SK-N-SH (cell line): ENCODE results near the gene AUP1. TPM values are rescaled to one million over a fixed set of nuclear protein-coding genes. Genes with fewer than 3 reads are reported as not detected.
A peak's percentile ranks its signal among the peaks of the same experiment; 100 is the strongest.

Experiments
- CTCF ChIA-PET: fragments of 300-600, 350-600 bp; formaldehyde crosslinking; extraction: SDS; loops from one replicate; lab custom pipeline; 2021; lab: Yijun Ruan, JAX
- POLR2A ChIA-PET: fragments of 350-600 bp; sonication (Branson Sonifier 250); formaldehyde crosslinking; extraction: SDS; loops from one replicate; lab custom pipeline; 2020; ENCODE audit warnings: antibody characterized with exemption, inconsistent platforms; lab: Yijun Ruan, JAX
- DNase-seq: peaks from one replicate; pipeline ENCODE4 v3.0.0; 2012
- H2AFZ ChIP-seq: fragments of 200-600 bp; sonication (generic); 2 replicates; pipeline ENCODE4 v1.8.1; 2016; ENCODE audit warnings: antibody characterized with exemption, mild to moderate bottlenecking, low read depth
- H3F3A ChIP-seq: fragments of 200-600 bp; sonication (generic); replicated peaks from 2 replicates; pipeline ENCODE3; 2016; ENCODE audit warnings: antibody characterized with exemption, mild to moderate bottlenecking; ENCODE audit not compliant: insufficient read depth
- H3K27ac ChIP-seq, 2 experiments: fragments of 200-500 bp in 1 of 2; fragments of 200-600 bp in 1 of 2; sonication (Bioruptor generic) in 1 of 2; sonication (generic), shearing (Covaris generic) in 1 of 2; 2 replicates each; pipeline versions ENCODE4 v1.5.1 to v1.6.1; 2014 to 2016; ENCODE audit warnings: low read depth in 2 of 2, inconsistent platforms in 1 of 2, low read length in 1 of 2, mild to moderate bottlenecking in 1 of 2, mixed read lengths in 1 of 2
- H3K27me3 ChIP-seq: fragments of 200-600 bp; sonication (generic), shearing (Covaris generic); 2 replicates; pipeline ENCODE4 v1.6.1; 2016; ENCODE audit warnings: mixed run types; ENCODE audit not compliant: insufficient read depth
- H3K36me3 ChIP-seq, 2 experiments: fragments of 200-500 bp in 1 of 2; fragments of 200-600 bp in 1 of 2; sonication (Bioruptor generic) in 1 of 2; sonication (generic) in 1 of 2; replicated peaks in 1 of 2; 2 replicates each; pipeline versions ENCODE3 to v1.5.1; 2014 to 2016; ENCODE audit warnings: low read length in 1 of 2, mild to moderate bottlenecking in 1 of 2; ENCODE audit not compliant: insufficient read depth in 2 of 2, control insufficient read depth in 1 of 2
- H3K4me1 ChIP-seq, 2 experiments: fragments of 200-500 bp in 1 of 2; fragments of 200-600 bp in 1 of 2; sonication (Bioruptor generic) in 1 of 2; sonication (generic), shearing (Covaris generic) in 1 of 2; 2 replicates each; pipeline versions ENCODE4 v1.5.1 to v1.6.1; 2014 to 2016; ENCODE audit warnings: low read depth in 1 of 2, low read length in 1 of 2, mixed run types in 1 of 2; ENCODE audit not compliant: insufficient read depth in 2 of 2, control insufficient read depth in 1 of 2
- H3K4me2 ChIP-seq: fragments of 200-600 bp; sonication (generic), shearing (Covaris generic); 2 replicates; pipeline ENCODE4 v1.6.1; 2017; ENCODE audit warnings: mixed run types
- H3K4me3 ChIP-seq, 2 experiments: fragments of 200-500 bp in 1 of 2; fragments of 200-600 bp in 1 of 2; sonication (Bioruptor generic) in 1 of 2; sonication (generic), shearing (Covaris generic) in 1 of 2; 2 replicates each; pipeline versions ENCODE4 v1.5.1 to v1.8.1; 2014 to 2016; ENCODE audit warnings: low read depth in 2 of 2, inconsistent platforms in 1 of 2, low read length in 1 of 2, mild to moderate bottlenecking in 1 of 2, mixed read lengths in 1 of 2, moderate library complexity in 1 of 2
- H3K79me2 ChIP-seq: fragments of 200-600 bp; sonication (generic); 2 replicates; pipeline ENCODE4 v1.8.1; 2017; ENCODE audit warnings: mild to moderate bottlenecking; ENCODE audit not compliant: insufficient read depth
- H3K9ac ChIP-seq: fragments of 200-600 bp; sonication (generic); 2 replicates; pipeline ENCODE4 v1.6.1; 2017; ENCODE audit warnings: mixed run types
- H3K9me2 ChIP-seq: fragments of 200-600 bp; sonication (generic); 2 replicates; pipeline ENCODE4 v1.6.1; 2017; ENCODE audit warnings: mixed run types
- H3K9me3 ChIP-seq: fragments of 200-600 bp; sonication (generic); 2 replicates; pipeline ENCODE4 v1.6.1; 2017; ENCODE audit warnings: mixed run types, mild to moderate bottlenecking, moderate library complexity
- H4K20me1 ChIP-seq: fragments of 200-600 bp; sonication (generic); 2 replicates; pipeline ENCODE4 v1.6.1; 2017; ENCODE audit warnings: mild to moderate bottlenecking, mixed run types; ENCODE audit not compliant: insufficient read depth
- CTCF ChIP-seq: fragments of 200-600 bp; sonication (generic); IDR thresholded peaks from 2 replicates; pipeline ENCODE4 v1.6.1; 2017; ENCODE audit warnings: antibody characterized with exemption, mild to moderate bottlenecking, moderate library complexity
- ELF1 ChIP-seq: IDR thresholded peaks from 2 replicates; pipeline ENCODE4 v1.4.0; 2012
- EP300 ChIP-seq, 2 experiments: IDR thresholded peaks; 2 replicates each; pipeline versions ENCODE4 v1.4.0 to v1.6.1; 2012; ENCODE audit warnings: borderline replicate concordance in 1 of 2, low read depth in 1 of 2, low read length in 1 of 2
- FOSL2 ChIP-seq: IDR thresholded peaks from 2 replicates; pipeline ENCODE4 v1.4.0; 2012; ENCODE audit warnings: low read depth, mild to moderate bottlenecking, moderate library complexity, borderline replicate concordance
- FOXJ3 ChIP-seq: sonication (generic); formaldehyde crosslinking; IDR thresholded peaks from 2 replicates; pipeline ENCODE4 v1.5.1; 2020; ENCODE audit warnings: mild to moderate bottlenecking, missing genetic modification reagents
- GABPA ChIP-seq: IDR thresholded peaks from 2 replicates; pipeline ENCODE4 v1.4.0; 2012; ENCODE audit warnings: low read depth, mild to moderate bottlenecking
- GATA2 ChIP-seq: sonication (generic); formaldehyde crosslinking; IDR thresholded peaks from 2 replicates; pipeline ENCODE4 v1.5.0; 2020; ENCODE audit warnings: mild to moderate bottlenecking, missing genetic modification reagents
- MXI1 ChIP-seq: IDR thresholded peaks from 2 replicates; pipeline ENCODE4 v1.6.1; 2012; ENCODE audit warnings: mild to moderate bottlenecking, low read depth, low read length, improper control_type of control experiment
- NFIC ChIP-seq: IDR thresholded peaks from 2 replicates; pipeline ENCODE4 v1.4.0; 2012; ENCODE audit warnings: borderline replicate concordance
- RFX5 ChIP-seq: IDR thresholded peaks from 2 replicates; pipeline ENCODE4 v1.6.1; 2012; ENCODE audit warnings: mild to moderate bottlenecking, improper control_type of control experiment, low read length
- RXRA ChIP-seq: IDR thresholded peaks from 2 replicates; pipeline ENCODE4 v1.4.0; 2012; ENCODE audit warnings: low read depth, mild to moderate bottlenecking, borderline replicate concordance
- SIN3A ChIP-seq: IDR thresholded peaks from 2 replicates; pipeline ENCODE4 v1.6.1; 2012; ENCODE audit warnings: low read depth, mild to moderate bottlenecking, low read length, moderate library complexity, borderline replicate concordance
- SMC3 ChIP-seq: IDR thresholded peaks from 2 replicates; pipeline ENCODE4 v1.6.1; 2012; ENCODE audit warnings: low read depth, low read length, improper control_type of control experiment
- USF2 ChIP-seq: fragments of 150-350 bp; IDR thresholded peaks from 2 replicates; pipeline ENCODE4 v1.6.1; 2017; ENCODE audit warnings: antibody characterized with exemption, low read length, low read depth, borderline replicate concordance
- WGBS: methylation state at CpG from one replicate; pipeline ENCODE4 v1.1.6; 2017; ENCODE audit warnings: low lambda C conversion rate; 5-methylcytosine and 5-hydroxymethylcytosine counted together
- polyA plus RNA-seq, 3 experiments: library from polyadenylated mRNA; depleted of rRNA; stranded (reverse); fragments of >200 nt; gene quantifications; 2 replicates each; pipeline ENCODE4 v1.2.3, GENCODE V29; 2012

Gene AUP1
- polyA plus RNA-seq, 1 of the 3 experiments (the other 2 are of a cell fraction), result 118 TPM

DNA sequence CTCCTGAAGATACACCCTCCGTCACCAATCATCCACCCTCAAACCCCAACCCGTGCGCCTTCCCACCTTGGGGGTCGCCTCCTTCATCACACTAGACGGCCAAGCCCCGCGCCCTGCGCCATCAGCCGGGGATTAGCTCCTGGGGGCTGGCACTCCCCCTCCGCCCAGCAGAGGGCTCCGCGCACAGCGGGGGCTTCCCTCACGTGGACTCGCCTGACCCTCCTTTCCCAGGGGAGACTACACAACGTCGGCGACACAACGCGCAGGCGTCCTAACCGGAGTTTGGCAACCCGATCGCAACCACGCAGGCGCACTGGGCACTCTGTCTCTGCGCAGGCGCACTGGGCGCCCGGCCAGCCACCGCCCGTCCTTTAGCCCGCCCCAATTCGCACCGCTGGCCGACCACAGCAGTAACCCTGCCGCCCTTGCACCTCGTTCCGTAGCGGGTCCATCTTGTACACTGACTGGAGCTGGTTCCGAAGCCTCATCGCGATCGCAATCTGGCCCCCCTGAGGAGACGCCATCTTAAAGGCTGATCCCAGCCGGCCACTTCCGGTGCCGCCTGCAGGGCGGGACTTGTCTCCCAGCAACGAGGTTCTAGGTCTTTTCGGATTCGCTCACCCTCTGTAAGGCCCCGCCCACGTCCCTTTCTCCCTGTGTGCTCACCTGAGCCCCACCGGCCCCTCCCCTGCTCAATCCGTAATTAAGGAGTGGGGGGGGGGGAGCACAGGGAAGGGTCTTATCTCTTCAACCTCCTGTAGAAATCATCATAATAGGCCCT is 22.2 kb downstream of the AUP1 start, which contains the start of gene PCGF1 (continued):
- peak; percentile 53 for TF ChIP-seq CTCF
- TF ChIP-seq MXI1, result peak; percentile 87; the same call in 1 of the 2 replicates
- TF ChIP-seq GATA2, result peak; percentile 37; the same call in 1 of the 2 replicates
- peak; percentile 62; the same call in 1 of the 2 replicates for TF ChIP-seq RFX5
- no peak for TF ChIP-seq SIN3A
- peak; percentile 48; the same call in 1 of the 2 replicates for TF ChIP-seq USF2
- TF ChIP-seq ELF1, result peak; percentile 80
- TF ChIP-seq EP300 (IDR thresholded peaks at IDR 0.05; ENCODE audit: borderline replicate concordance in 1 of 2, low read depth in 1 of 2, low read length in 1 of 2), result no peak
- peak; percentile 80 for TF ChIP-seq GABPA
- TF ChIP-seq FOSL2, result no peak
- TF ChIP-seq SMC3, result peak; percentile 55; the same call in 1 of the 2 replicates
- TF ChIP-seq NFIC, result no peak
- TF ChIP-seq RXRA, result no peak
- TF ChIP-seq, all 33 proteins: peak for 16

DNA sequence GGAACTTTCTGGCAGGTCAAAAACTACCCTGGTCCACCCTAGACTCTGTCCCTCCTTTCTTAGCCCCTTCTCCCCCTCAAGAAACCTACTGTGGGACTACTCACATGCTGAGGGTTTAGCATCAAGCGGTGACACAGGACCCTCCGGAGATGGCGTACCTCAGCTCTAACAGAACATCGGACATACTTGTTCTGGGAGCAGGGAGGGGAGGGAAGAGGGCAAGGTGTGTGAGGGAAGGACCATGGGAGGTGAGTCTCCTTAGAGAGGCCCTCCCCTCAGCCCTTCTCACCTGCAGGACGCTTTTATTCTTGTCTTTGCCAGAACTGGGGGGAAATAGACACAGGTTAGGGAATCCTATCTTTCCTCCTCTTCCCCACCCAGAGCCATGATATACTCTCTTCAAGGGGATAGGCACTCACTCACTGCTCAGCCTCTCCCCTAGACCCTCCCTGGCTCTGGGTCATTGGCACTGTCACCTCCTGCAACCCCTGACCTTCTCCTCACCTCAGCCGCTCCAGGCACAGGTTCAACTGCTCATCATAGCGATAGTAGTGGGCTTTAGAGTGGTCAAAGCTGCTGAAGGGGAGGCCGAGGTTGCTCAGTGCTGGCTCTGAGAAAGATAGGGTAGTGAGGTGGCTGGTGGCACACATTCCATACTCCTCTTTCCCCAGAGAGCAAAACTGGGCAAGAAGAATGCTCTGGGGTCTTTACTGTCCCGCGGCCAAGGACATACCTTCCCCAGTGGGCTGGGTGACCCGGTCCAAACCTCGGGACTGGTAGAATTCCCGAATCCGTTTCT is 23.9 kb downstream of the AUP1 start:
- CTCF ChIA-PET, result interaction anchor here (1.3 to 7.5 kb wide), 4 partner anchors 12 to 31 kb away, joined by 3 to 80 read pairs (median 32); partner anchors contain the start of genes AUP1, CCDC142, HTRA2 and TTC31
- H3K4me2 ChIP-seq, result peak overlapping the region; percentile 96

More for the DNA sequence above, 23.9 kb downstream of the AUP1 start:
- Histone ChIP-seq H4K20me1 (no peaks in the 10 kb centered on the region), H3K9ac (peak overlapping the region; percentile 43), H3K27me3 (no peaks in the 10 kb centered on the region), H3K9me2 (no peaks in the 10 kb centered on the region), H3K36me3 (peaks cover 15 to 20% of the 10 kb centered on the region in 2 experiments), H3K27ac (no peak overlapping the region), H3K9me3 (no peaks in the 10 kb centered on the region), H2AFZ (no peak overlapping the region), H3F3A (peaks cover 28% of the 10 kb centered on the region), H3K4me3 (peak overlapping the region; percentile 21 to 84; a peak in 3 of 4 replicates), H3K79me2 (peaks cover 17% of the 10 kb centered on the region; the same call in 1 of the 2 replicates), H3K4me1 (peaks cover 19 to 37% of the 10 kb centered on the region in 2 experiments; a peak in 3 of 4 replicates)
- POLR2A ChIA-PET, result interaction anchor here (0.7 to 0.9 kb wide), 2 partner anchors 16 to 17 kb away, joined by 3 read pairs; no protein-coding TSS in a partner anchor
- DNase-seq, result no peak
- no peak for TF ChIP-seq GABPA
- TF ChIP-seq FOXJ3 (CRISPR knock-in tag), result no peak
- 88% methylated on average over 14 of the region's 14 CpGs for WGBS
